GM21723 (cell line): Measurements from ENCODE around the gene ZC3H12D.

ENCODE experiments used
- ATAC-seq: cut with Tn5 transposase; IDR thresholded peaks from one replicate; pipeline ENCODE4 v1.9.1; 2021; ENCODE audit warnings: mild to moderate bottlenecking, moderate library complexity; ENCODE audit not compliant: unreplicated experiment

The ZC3H12D gene

GRCh38 chr6:149419696-149420404 is 65.0 kb downstream of the ZC3H12D start:
- no peak for ATAC-seq

GRCh38 chr6:149414821-149415220 is 70.0 kb downstream of the ZC3H12D start:
- no peak for ATAC-seq

- ATAC-seq = no peak
Measured at GRCh38 chr6:149414009-149414408, 70.8 kb downstream of the ZC3H12D start.

GRCh38 chr6:149410557-149410956 is 74.3 kb downstream of the ZC3H12D start:
- ATAC-seq = no peak

- ATAC-seq = no peak
Measured at GRCh38 chr6:149409617-149410016, 75.2 kb downstream of the ZC3H12D start.

- no peak for ATAC-seq
Measured at GRCh38 chr6:149405823-149406765, 78.7 kb downstream of the ZC3H12D start.

- no peak for ATAC-seq
Measured at GRCh38 chr6:149403534-149403933, 81.3 kb downstream of the ZC3H12D start.

GRCh38 chr6:149400050-149400449 is 84.8 kb downstream of the ZC3H12D start, which contains the start of gene SUMO4:
TSS of gene SUMO4 (plus strand) at chr6:149400262. CDS start at chr6:149400392, 130 bp downstream.
- ATAC-seq = no peak

GRCh38 chr6:149397384-149397783 is 87.4 kb downstream of the ZC3H12D start:
- ATAC-seq = no peak
